ENCODE measurements around the gene BSDC1.
"Not testable (repeated sequence)": the region's sequence is repeated elsewhere in the genome, so short reads cannot be mapped to it uniquely, and the experiment has no call there.

The BSDC1 gene

DNA sequence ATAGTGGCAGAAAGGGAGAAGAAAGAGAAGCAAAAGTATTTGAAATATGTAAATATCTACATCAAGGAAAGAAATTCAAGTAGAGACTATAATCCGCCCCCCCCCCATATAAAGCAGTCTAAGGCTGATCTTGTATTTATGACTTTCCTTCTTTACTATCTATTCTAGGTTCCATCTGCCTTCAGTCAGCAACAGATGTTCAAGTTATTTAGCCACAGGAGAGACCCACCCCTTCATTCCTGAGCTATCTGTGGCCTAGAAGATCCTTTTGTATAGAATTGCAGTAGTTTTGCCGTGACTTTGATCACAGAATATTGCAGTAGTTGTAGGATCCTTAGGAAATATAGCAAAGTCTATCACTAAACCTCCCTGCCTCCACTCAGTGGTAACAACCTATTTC is 10.7 kb upstream of the BSDC1 start:
- TF ChIP-seq CTCF (IDR thresholded peaks at IDR 0.05) (no peak), ZFX (IDR thresholded peaks at IDR 0.05; ENCODE audit: borderline replicate concordance) (no peak)
- H3K27ac ChIP-seq = no peak overlapping the region

DNA sequence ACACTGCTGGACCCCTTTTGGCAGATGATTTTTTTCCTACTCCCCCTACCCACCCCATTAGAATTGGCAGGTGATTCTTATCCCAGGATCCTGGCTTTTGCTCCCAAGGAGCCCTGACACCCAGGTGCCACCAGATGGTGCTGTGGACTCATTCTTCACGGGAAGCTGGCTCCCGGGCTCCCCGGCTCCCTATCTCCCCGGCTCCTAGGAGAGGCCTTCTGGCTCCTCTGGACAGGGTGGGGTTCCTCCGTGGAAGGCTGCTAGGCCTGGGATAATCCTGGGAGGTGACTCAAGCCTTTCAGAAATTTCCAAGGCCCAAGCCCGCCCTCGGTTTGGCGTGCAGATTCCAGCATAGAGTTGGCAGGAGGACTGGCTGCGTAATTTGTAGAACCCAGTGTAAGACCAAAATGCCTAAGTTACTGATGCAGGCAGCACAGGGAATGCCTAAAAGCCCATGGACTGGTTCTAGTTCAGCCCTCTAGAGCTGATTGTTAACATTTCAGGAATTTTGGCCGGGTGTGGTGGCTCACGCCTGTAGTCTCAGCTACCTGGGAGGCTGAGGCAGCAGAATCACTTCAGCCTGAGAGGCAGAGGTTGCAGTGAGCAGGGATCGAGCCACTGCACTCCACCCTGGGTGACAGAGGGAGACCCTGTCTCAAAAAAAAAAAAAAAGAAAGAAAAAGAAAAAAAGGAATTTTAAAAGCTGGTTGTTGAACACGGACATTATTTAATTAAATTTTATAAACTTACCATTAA is 6.8 kb upstream of the BSDC1 start:
- no peak overlapping the region for H3K27ac ChIP-seq
- peak; percentile 93 for TF ChIP-seq CTCF (IDR thresholded peaks at IDR 0.05)
- no peak for TF ChIP-seq ZFX (IDR thresholded peaks at IDR 0.05; ENCODE audit: borderline replicate concordance)

- H3K27ac ChIP-seq = no peak overlapping the region
- TF ChIP-seq ZFX (IDR thresholded peaks at IDR 0.05; ENCODE audit: borderline replicate concordance) (no peak), CTCF (IDR thresholded peaks at IDR 0.05) (no peak)
These were observed 5.6 kb upstream of the BSDC1 start for GRCh38 chr1:32399843-32400242.

DNA sequence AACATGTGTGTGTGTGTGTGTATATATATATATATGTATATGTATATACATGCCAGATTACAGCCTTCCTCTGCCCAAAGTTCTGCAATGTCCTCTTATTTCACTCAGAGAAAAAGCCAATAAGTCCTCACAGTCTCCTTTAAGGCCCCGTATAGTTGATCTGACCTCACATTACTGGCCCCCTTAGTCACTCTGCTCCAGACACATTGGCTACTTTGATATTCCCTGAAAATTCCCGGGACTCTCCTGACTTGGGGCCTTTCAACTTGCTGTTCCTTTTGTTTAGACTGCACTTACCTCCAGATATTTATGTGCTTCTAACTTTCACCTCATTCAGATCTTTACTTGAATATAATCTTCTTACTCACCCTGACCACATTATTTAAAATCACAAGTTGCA is 4.2 kb upstream of the BSDC1 start:
- TF ChIP-seq ZFX (IDR thresholded peaks at IDR 0.05; ENCODE audit: borderline replicate concordance) = no peak
- no peak for TF ChIP-seq CTCF (IDR thresholded peaks at IDR 0.05)
- H3K27ac ChIP-seq = no peak overlapping the region

DNA sequence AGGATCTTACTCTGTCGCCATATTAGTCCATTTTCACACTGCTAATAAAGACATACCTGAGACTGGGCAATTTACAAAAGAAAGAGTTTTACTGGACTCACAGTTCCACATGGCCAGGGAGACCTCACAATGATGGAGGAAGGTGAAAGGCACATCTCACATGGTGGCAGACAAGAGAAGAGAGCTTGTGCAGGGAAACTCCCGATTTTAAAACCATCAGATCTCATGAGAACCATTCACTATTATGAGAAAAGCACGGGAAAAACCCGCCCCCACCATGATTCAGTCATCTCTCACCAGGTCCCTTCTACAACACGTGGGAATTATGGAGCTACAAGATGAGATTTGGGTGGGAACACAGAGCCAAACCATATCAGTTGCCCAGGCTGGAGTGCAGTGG is 2.3 kb upstream of the BSDC1 start:
- not testable (repeated sequence) for H3K27ac ChIP-seq

DNA sequence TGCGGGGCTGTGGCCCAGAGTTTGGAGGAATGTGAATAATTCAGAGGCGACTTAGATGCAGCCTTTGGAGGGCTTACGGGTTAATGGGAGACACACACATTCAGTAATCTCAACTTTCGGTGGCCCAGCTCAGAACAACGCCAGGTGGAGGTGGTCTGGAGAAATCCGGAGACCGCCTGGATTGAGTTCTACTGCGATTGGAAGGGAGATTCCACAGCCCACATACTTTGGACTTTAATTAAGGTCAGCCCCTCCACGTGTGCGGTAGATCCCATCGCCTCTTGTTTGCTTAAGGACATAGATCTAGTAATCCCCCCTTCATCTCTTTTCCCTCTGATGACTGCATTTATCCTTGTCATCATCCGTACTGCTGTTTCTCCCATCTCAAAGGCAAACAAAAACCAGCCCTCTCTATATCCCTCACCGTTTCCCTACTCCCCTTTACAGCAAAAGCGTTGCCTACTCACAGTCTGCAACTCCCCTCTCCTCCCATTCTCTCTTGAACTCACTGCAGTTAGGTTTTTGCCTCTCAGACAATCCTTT is 720 bp upstream of the BSDC1 start:
- peak overlapping the region; percentile 89 for H3K27ac ChIP-seq
- TF ChIP-seq ZFX (IDR thresholded peaks at IDR 0.05; ENCODE audit: borderline replicate concordance) (no peak), CTCF (IDR thresholded peaks at IDR 0.05) (no peak)

- TF ChIP-seq ZFX (IDR thresholded peaks at IDR 0.05; ENCODE audit: borderline replicate concordance) = no peak
- TF ChIP-seq CTCF (IDR thresholded peaks at IDR 0.05) = no peak
- peak overlapping the region; percentile 89 for H3K27ac ChIP-seq
These were observed 455 bp downstream of the BSDC1 start for GRCh38 chr1:32393832-32394140.

DNA sequence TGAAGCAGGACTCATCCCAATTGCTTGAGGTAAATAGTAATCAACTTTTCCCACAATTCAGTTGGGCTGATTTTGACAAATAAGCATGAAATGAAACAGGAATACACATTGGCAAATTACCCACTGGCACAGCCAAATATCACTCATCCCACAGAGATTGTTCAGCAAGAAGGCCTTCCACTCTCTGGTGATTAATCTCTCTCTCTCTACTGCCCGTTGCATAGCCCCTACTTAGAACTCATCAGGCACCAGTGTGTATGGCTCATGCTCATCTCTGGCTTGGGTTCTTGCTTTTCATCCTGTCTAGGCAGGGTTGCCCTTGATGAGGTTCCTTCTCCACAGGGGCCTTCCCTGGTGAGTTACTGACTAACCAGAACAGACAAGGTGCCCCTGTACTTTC is 1.1 kb downstream of the BSDC1 start:
- no peak for TF ChIP-seq ZFX (IDR thresholded peaks at IDR 0.05; ENCODE audit: borderline replicate concordance)
- TF ChIP-seq CTCF (IDR thresholded peaks at IDR 0.05) = no peak
- no peak overlapping the region for H3K27ac ChIP-seq

Measured in 22Rv1 (cell line).